Neuronal stem cell (in vitro differentiated cells): Measurements from ENCODE around the gene CCDC85B.

Experiments used
- DNase-seq: peaks from one replicate; pipeline ENCODE4 v3.0.0-alpha.2; 2013; ENCODE audit warnings: low spot score
- H2AFZ ChIP-seq: one replicate; pipeline ENCODE4 v1.6.1; 2013; ENCODE audit warnings: mild to moderate bottlenecking, low read length, inconsistent platforms
- H2AK5ac ChIP-seq: 2 replicates; pipeline ENCODE4 v1.6.1; 2013; ENCODE audit warnings: low read depth, mild to moderate bottlenecking, inconsistent platforms, low read length, moderate library complexity, mixed read lengths
- H2BK120ac ChIP-seq: 2 replicates; pipeline ENCODE4 v1.6.1; 2013; ENCODE audit warnings: low read depth, mild to moderate bottlenecking, inconsistent platforms, low read length, moderate library complexity, mixed read lengths
- H2BK12ac ChIP-seq: one replicate; pipeline ENCODE4 v1.6.1; 2013; ENCODE audit warnings: low read length, inconsistent platforms
- H2BK15ac ChIP-seq: 2 replicates; pipeline ENCODE4 v1.6.1; 2013; ENCODE audit warnings: mild to moderate bottlenecking, low read length, inconsistent platforms, mixed read lengths
- H2BK5ac ChIP-seq: one replicate; pipeline ENCODE4 v1.6.1; 2013; ENCODE audit warnings: inconsistent platforms, mild to moderate bottlenecking, low read length, moderate library complexity
- H3K14ac ChIP-seq: one replicate; pipeline ENCODE4 v1.6.1; 2013; ENCODE audit warnings: low read length, inconsistent platforms
- H3K18ac ChIP-seq: 2 replicates; pipeline ENCODE4 v1.6.1; 2013; ENCODE audit warnings: low read length, inconsistent platforms
- H3K23ac ChIP-seq: 2 replicates; pipeline ENCODE4 v1.6.1; 2013; ENCODE audit warnings: low read depth, mild to moderate bottlenecking, mixed read lengths, low read length, inconsistent platforms; ENCODE audit not compliant: poor library complexity
- H3K27ac ChIP-seq: replicated peaks from 3 replicates; pipeline ENCODE4 v1.5.1; 2013; ENCODE audit warnings: low read length, inconsistent platforms
- H3K27me3 ChIP-seq, 3 experiments: 2 replicates each; pipeline ENCODE4 v1.6.1; 2013; ENCODE audit warnings: low read length in 3 of 3, mild to moderate bottlenecking in 2 of 3, inconsistent platforms in 1 of 3, low read depth in 1 of 3, mixed read lengths in 1 of 3, moderate library complexity in 1 of 3; ENCODE audit not compliant: control insufficient read depth in 3 of 3, insufficient read depth in 3 of 3
- H3K36me3 ChIP-seq, 2 donors: replicated peaks in 1 of 2; 2 replicates each; pipeline ENCODE4 v1.6.1; 2013; ENCODE audit warnings: low read length in 2 of 2; ENCODE audit not compliant: control insufficient read depth in 2 of 2, insufficient read depth in 2 of 2
- H3K4ac ChIP-seq: 2 replicates; pipeline ENCODE4 v1.6.1; 2013; ENCODE audit warnings: inconsistent platforms, mild to moderate bottlenecking, low read length, moderate library complexity
- H3K4me1 ChIP-seq, 2 donors: 1 replicate in 1 of 2; 2 replicates in 1 of 2; pipeline ENCODE4 v1.6.1; 2013; ENCODE audit warnings: low read length in 2 of 2, low read depth in 1 of 2; ENCODE audit not compliant: control insufficient read depth in 2 of 2, insufficient read depth in 1 of 2
- H3K4me2 ChIP-seq: one replicate; pipeline ENCODE4 v1.6.1; 2013; ENCODE audit warnings: mild to moderate bottlenecking, low read length, inconsistent platforms; ENCODE audit not compliant: insufficient read depth, poor library complexity, severe bottlenecking
- H3K4me3 ChIP-seq, 2 donors: 2 replicates each; pipeline ENCODE4 v1.5.1; 2013; ENCODE audit warnings: low read length in 2 of 2, mild to moderate bottlenecking in 2 of 2, inconsistent platforms in 1 of 2, moderate library complexity in 1 of 2
- H3K79me1 ChIP-seq: one replicate; pipeline ENCODE4 v1.6.1; 2013; ENCODE audit warnings: low read depth, mild to moderate bottlenecking, inconsistent platforms, low read length, moderate library complexity
- H3K9ac ChIP-seq: one replicate; pipeline ENCODE4 v1.6.1; 2013; ENCODE audit warnings: mild to moderate bottlenecking, low read depth, low read length, inconsistent platforms; ENCODE audit not compliant: poor library complexity
- H3K9me3 ChIP-seq, 2 donors: replicated peaks in 1 of 2; 2 replicates each; pipeline versions ENCODE3 to v1.6.1; 2013; ENCODE audit warnings: low read length in 2 of 2, mild to moderate bottlenecking in 2 of 2, inconsistent platforms in 1 of 2, low read depth in 1 of 2, mixed read lengths in 1 of 2, moderate library complexity in 1 of 2; ENCODE audit not compliant: control insufficient read depth in 2 of 2, insufficient read depth in 1 of 2
- H4K8ac ChIP-seq: one replicate; pipeline ENCODE4 v1.6.1; 2013; ENCODE audit warnings: low read depth, mild to moderate bottlenecking, inconsistent platforms, low read length, moderate library complexity
- H4K91ac ChIP-seq: one replicate; pipeline ENCODE4 v1.6.1; 2013; ENCODE audit warnings: low read length, low read depth, mild to moderate bottlenecking, inconsistent platforms; ENCODE audit not compliant: poor library complexity
- WGBS, 2 donors: extraction: QIAGEN DNeasy Blood & Tissue Kit; methylation state at CpG; one replicate each; pipeline ENCODE4 v1.1.7; 2013; ENCODE audit warnings: missing lambda C conversion rate in 2 of 2, mixed read lengths in 1 of 2; ENCODE audit not compliant: insufficient read length in 2 of 2, insufficient replicate concordance in 1 of 2; ENCODE audit errors: extremely low coverage in 2 of 2; 5-methylcytosine and 5-hydroxymethylcytosine counted together

The CCDC85B gene

GRCh38 chr11:65912845-65913244 is 22.4 kb downstream of the CCDC85B start:
- Histone ChIP-seq H3K4ac (no peak overlapping the region), H3K9ac (no peak overlapping the region), H3K27ac (no peak overlapping the region), H3K4me1 (peaks cover 4 to 9% of the 10 kb centered on the region in 2 donors), H3K27me3 (peaks cover 0 to 4% (median 0%) of the 10 kb centered on the region in 3 experiments), H3K9me3 (peaks cover 0 to 2% of the 10 kb centered on the region in 2 donors), H3K4me3 (no peak overlapping the region), H2AFZ (no peak overlapping the region), H2BK5ac (no peak overlapping the region), H3K36me3 (peaks cover 9 to 13% of the 10 kb centered on the region in 2 donors), H3K23ac (no peak overlapping the region), H2BK120ac (no peak overlapping the region), H3K4me2 (no peak overlapping the region), H3K14ac (no peak overlapping the region), H3K79me1 (peaks cover 4% of the 10 kb centered on the region), H2BK12ac (no peak overlapping the region), H3K18ac (no peak overlapping the region), H2AK5ac (peak overlapping the region; percentile 8), H4K8ac (no peak overlapping the region), H4K91ac (no peak overlapping the region), H2BK15ac (no peak overlapping the region)
- no CpG with 5 or more reads among the region's 4 CpGs for WGBS, 2 donors
- DNase-seq, result no peak

DNA sequence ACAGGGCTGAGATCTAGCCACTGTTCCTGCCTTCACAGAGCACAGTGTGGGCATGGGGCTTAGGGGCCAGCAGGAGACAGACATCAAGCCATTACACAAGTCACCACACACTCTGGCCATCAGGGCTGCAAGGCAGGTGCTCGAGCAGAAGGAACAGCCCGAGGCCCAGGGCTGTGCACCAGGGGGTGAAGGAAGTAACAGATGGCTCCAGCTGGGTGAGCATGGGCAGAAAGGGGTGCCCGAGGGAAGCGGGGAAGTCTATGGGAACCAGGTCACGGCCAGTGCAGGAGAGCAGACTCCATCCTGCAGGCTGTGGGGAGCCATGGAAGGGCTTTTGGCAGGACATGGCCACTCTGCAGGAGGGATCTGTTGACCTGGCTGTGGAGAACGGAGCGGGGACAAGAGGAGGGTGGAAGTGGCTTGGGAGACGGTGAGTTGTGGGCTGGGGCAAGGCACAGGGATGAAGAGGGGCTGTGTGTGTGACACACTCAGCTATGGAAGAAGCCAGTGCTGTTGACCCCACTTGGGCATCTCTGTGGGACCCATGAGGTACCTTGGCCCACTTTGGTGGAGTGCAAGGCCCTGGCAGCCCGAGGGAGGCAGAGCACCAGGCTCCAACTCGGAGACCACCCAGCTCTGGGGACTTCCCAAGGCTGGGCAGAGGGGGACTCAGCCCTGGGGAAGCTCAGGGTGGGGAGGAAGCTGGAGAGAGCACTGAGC is 24.8 kb downstream of the CCDC85B start:
- Histone ChIP-seq H3K79me1 (peaks cover 15% of the 10 kb centered on the region), H2BK5ac (peak overlapping the region; percentile 46), H3K4me2 (no peak overlapping the region), H3K27ac (no peak overlapping the region), H4K8ac (no peak overlapping the region), H3K9me3 (peaks cover 0 to 2% of the 10 kb centered on the region in 2 donors), H3K14ac (no peak overlapping the region), H3K23ac (peak overlapping the region; percentile 58), H2AFZ (no peak overlapping the region), H4K91ac (no peak overlapping the region), H3K4ac (peak overlapping the region; percentile 8), H2BK15ac (no peak overlapping the region), H3K27me3 (peaks cover 0 to 2% (median 0%) of the 10 kb centered on the region in 3 experiments), H3K18ac (peak overlapping the region; percentile 74), H2BK12ac (no peak overlapping the region), H3K4me3 (no peak overlapping the region), H2AK5ac (no peak overlapping the region), H3K9ac (peak overlapping the region; percentile 39), H3K36me3 (peaks cover 9 to 14% of the 10 kb centered on the region in 2 donors), H2BK120ac (no peak overlapping the region), H3K4me1 (peaks cover 13 to 17% of the 10 kb centered on the region in 2 donors)
- no CpG with 5 or more reads among the region's 10 CpGs for WGBS, 2 donors
- DNase-seq, result no peak

DNA sequence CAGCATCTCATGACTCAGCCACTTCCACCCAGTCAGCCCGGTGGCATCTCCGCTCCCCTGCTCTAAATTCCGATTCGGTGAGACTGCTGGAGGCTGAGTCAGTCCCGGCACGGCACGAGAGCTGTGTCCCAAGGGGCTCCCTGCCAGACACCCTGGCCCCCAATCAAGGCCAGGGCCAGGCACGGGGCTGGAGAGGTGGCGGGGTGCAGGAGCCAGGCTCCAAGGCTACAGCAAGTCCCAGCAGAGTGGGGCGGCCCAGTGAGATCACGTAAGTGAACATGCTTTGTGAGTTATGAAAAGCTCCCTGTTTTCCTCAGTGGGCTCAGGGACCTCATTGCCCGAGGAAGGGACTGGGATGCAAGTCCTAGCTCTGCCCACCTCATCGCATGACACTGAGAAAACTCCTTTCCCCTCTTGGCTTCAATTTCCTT is 25.4 kb downstream of the CCDC85B start:
- Histone ChIP-seq H3K9ac (peak overlapping the region; percentile 12), H3K79me1 (peaks cover 19% of the 10 kb centered on the region), H3K4me3 (no peak overlapping the region), H4K8ac (no peak overlapping the region), H3K27ac (no peak overlapping the region), H3K9me3 (peaks cover 0 to 2% of the 10 kb centered on the region in 2 donors), H3K4ac (no peak overlapping the region), H3K14ac (no peak overlapping the region), H2AFZ (no peak overlapping the region), H2BK15ac (no peak overlapping the region), H2AK5ac (no peak overlapping the region), H2BK5ac (peak overlapping the region; percentile 46), H3K36me3 (peaks cover 12 to 19% of the 10 kb centered on the region in 2 donors), H3K23ac (peak overlapping the region; percentile 58), H3K4me2 (no peak overlapping the region), H4K91ac (no peak overlapping the region), H2BK120ac (no peak overlapping the region), H3K27me3 (no peaks in the 10 kb centered on the region), H2BK12ac (no peak overlapping the region), H3K18ac (no peak overlapping the region), H3K4me1 (peaks cover 17 to 22% of the 10 kb centered on the region in 2 donors)
- WGBS, 2 donors, result no CpG with 5 or more reads among the region's 13 CpGs
- DNase-seq, result no peak

DNA sequence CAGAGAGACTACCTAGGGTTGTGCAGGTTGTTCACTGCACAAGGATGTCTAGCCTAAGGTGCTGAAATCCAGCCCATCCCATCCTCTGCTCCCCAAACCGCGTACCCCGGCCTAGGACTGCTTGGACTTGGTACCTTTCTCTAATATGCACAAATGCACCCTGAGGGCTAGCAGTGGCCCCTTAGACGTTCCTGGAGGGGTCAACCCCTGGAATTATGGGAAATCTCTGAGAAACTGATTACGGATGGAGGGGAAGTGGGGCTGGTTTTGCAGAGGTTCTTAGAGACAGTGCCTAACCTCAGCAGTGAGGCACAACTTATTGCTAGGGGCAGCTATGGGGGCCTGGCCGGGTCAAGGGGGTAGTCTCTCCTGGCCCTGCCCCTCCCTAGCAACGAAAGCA is 25.9 kb downstream of the CCDC85B start:
- no peak overlapping the region for H2BK12ac ChIP-seq
- H2AFZ ChIP-seq, result no peak overlapping the region
- no peak overlapping the region for H4K8ac ChIP-seq
- peaks cover 22% of the 10 kb centered on the region for H3K79me1 ChIP-seq
- no peaks in the 10 kb centered on the region for H3K27me3 ChIP-seq
- H3K4me2 ChIP-seq, result no peak overlapping the region
- no peak overlapping the region for H4K91ac ChIP-seq
- peaks cover 0 to 2% of the 10 kb centered on the region in 2 donors for H3K9me3 ChIP-seq
- WGBS, 2 donors, result no CpG with 5 or more reads among the region's 7 CpGs
- H3K27ac ChIP-seq, result no peak overlapping the region
- H2AK5ac ChIP-seq, result no peak overlapping the region
- H3K9ac ChIP-seq, result no peak overlapping the region
- H2BK15ac ChIP-seq, result no peak overlapping the region
- no peak overlapping the region for H3K4ac ChIP-seq
- no peak for DNase-seq
- peaks cover 17 to 22% of the 10 kb centered on the region in 2 donors for H3K4me1 ChIP-seq
- H2BK120ac ChIP-seq, result no peak overlapping the region
- H3K14ac ChIP-seq, result no peak overlapping the region
- H3K23ac ChIP-seq, result no peak overlapping the region
- peak overlapping the region; percentile 8 for H2BK5ac ChIP-seq
- H3K4me3 ChIP-seq, result no peak overlapping the region
- H3K18ac ChIP-seq, result no peak overlapping the region
- peaks cover 12 to 24% of the 10 kb centered on the region in 2 donors for H3K36me3 ChIP-seq
